ENCODE measurements around the gene ACTL10.

The ACTL10 gene

DNA sequence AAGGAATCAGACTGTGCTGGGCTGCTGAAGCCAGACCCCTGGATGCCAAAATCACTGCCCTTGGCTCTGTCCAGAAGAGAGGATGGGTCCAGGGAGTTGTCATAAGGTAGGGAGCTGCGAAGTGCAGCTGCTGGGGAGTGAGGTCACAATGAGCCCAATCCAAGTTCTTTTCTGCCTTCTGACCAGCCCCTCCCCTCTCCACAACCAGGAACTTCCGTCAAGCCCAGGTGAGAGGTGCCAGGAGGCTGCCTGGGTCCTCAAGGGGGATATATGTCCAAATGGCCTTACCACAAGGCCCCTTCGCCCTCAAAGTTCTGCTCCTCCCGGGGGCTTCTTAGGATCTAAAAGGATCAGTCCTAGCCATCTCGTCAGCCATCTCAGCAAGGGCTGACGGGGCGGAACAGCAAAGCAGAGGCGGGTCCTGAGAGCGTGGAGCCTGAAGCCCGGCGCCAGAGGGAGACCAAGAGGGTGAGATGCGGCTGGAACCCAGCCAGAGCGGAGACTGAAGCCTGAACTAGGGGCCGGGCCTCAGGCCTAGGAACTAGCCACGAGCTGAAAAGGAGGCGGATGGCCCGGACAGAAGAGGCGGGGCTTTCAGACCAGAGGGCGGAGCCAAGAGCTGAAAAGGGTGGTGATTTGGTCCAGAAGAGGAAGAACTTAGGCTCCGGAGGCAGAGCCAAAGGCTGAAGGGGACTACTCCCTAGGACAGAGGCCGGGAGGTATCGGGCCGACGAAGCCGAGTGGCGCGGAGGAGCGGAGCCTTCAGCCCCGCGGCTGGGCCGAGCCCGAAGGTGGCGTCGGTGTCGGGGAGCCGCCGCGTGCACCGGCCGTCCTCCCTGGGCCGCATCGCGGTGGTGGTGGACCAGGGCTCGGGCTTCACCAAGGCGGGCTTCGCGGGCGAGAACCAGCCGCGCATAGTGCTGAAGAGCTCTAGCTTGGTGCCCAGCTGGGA is at the start of gene ACTL10:
Gene ACTL10, plus strand, starts transcription at position 651 of the 952 bp plus-strand sequence. CDS start 555 bp downstream, outside the sequence.
- Histone ChIP-seq H3K4me1 (peaks cover 21% of the 10 kb centered on the region), H3K9me3 (ENCODE audit: control insufficient read depth, low read length) (no peaks in the 10 kb centered on the region), H3K27ac (peak within 1 kb of the TSS; percentile 80), H3K36me3 (ENCODE audit: control insufficient read depth, insufficient read depth, low read length) (no peaks in the 10 kb centered on the region), H3K4me2 (ENCODE audit: low read length) (peak within 1 kb of the TSS; percentile 70), H3K79me2 (no peaks in the 10 kb centered on the region), H3K27me3 (ENCODE audit: control insufficient read depth, insufficient read depth, low read length) (no peaks in the 10 kb centered on the region), H3K9ac (no peak within 1 kb of the TSS), H2AFZ (peak within 1 kb of the TSS; percentile 98), H3K4me3 (ENCODE audit: low read depth, low read length) (peak within 1 kb of the TSS; percentile 44)
- TF ChIP-seq, protein P1, sequence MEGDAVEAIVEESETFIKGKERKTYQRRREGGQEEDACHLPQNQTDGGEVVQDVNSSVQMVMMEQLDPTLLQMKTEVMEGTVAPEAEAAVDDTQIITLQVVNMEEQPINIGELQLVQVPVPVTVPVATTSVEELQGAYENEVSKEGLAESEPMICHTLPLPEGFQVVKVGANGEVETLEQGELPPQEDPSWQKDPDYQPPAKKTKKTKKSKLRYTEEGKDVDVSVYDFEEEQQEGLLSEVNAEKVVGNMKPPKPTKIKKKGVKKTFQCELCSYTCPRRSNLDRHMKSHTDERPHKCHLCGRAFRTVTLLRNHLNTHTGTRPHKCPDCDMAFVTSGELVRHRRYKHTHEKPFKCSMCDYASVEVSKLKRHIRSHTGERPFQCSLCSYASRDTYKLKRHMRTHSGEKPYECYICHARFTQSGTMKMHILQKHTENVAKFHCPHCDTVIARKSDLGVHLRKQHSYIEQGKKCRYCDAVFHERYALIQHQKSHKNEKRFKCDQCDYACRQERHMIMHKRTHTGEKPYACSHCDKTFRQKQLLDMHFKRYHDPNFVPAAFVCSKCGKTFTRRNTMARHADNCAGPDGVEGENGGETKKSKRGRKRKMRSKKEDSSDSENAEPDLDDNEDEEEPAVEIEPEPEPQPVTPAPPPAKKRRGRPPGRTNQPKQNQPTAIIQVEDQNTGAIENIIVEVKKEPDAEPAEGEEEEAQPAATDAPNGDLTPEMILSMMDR (IDR thresholded peaks at IDR 0.05): peak; percentile 41

DNA sequence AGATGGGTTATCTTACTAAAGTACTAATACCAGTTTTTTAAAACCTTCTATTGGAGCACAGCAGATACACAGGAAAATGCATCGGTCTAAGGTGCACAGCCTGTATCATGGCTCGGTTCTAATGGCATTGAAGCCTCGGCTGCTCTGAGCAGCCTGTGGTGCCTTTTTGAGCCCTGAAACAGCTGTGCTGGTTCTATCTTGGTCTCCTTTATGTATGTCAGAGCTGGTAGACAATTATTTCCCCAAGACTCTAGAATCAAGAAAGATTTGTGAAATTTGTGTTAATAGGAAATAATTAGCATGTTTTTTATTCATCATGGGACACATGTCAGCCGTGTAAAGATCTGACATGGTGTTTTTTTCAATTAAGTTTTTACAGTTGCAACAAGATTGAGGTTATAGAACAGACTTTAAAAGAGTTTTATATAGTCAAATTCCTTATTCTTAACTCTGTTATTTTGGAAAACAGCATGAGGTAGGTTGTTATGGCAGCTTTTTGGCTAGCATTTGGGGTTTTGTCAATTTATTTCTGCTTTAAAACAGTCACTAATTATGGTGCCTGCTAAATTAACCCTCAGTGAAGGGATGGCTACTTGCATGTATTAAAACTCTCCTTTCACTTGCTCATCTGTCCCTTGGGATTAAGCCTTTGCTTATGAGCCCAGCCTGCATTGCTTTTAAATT is 44.9 kb upstream of the ACTL10 start:
- Histone ChIP-seq H3K27ac (no peak overlapping the region), H2AFZ (no peak overlapping the region), H3K9ac (no peak overlapping the region), H3K27me3 (ENCODE audit: control insufficient read depth, insufficient read depth, low read length) (no peaks in the 10 kb centered on the region), H3K36me3 (ENCODE audit: control insufficient read depth, insufficient read depth, low read length) (no peaks in the 10 kb centered on the region), H3K4me3 (ENCODE audit: low read depth, low read length) (no peak overlapping the region), H3K4me2 (ENCODE audit: low read length) (no peak overlapping the region), H3K79me2 (peaks cover 2% of the 10 kb centered on the region), H3K4me1 (no peaks in the 10 kb centered on the region), H3K9me3 (ENCODE audit: control insufficient read depth, low read length) (no peaks in the 10 kb centered on the region)
- TF ChIP-seq, protein P1 (IDR thresholded peaks at IDR 0.05): no peak

DNA sequence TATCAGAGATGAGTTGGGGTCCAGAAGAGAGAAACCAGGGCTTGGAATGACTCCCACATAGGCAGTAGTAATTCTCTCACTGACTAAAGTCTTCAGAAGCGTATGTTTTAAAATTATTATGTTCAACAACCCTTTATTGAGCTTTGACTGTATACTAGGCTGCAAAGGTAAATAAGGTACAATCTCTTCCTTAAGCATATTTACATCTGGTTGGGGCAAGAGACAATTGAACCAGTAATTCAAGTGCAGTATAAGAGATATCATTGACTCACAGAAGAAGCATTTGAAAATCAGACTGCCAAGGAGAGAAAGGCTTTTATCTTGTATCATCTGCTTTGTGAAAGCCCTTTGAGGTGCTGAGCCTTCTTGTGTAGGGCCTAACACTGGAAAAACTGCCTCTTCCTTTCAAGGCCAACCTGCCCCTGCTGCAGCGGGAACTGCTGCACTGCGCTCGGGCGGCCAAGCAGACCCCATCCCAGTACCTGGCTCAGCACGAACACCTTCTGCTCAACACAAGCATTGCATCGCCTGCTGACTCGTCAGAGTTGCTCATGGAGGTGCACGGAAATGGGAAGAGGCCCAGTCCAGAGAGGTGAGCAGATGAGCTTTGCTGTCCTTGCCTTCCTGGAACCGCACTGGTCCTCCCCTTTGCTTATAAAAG is 43.9 kb upstream of the ACTL10 start:
- H2AFZ ChIP-seq: no peak overlapping the region
- H3K4me1 ChIP-seq: no peaks in the 10 kb centered on the region
- no peaks in the 10 kb centered on the region for H3K36me3 ChIP-seq (ENCODE audit: control insufficient read depth, insufficient read depth, low read length)
- H3K4me2 ChIP-seq (ENCODE audit: low read length): no peak overlapping the region
- no peak overlapping the region for H3K27ac ChIP-seq
- H3K79me2 ChIP-seq: peaks cover 2% of the 10 kb centered on the region
- no peak overlapping the region for H3K4me3 ChIP-seq (ENCODE audit: low read depth, low read length)
- no peaks in the 10 kb centered on the region for H3K27me3 ChIP-seq (ENCODE audit: control insufficient read depth, insufficient read depth, low read length)
- no peaks in the 10 kb centered on the region for H3K9me3 ChIP-seq (ENCODE audit: control insufficient read depth, low read length)
- TF ChIP-seq, protein P1 (IDR thresholded peaks at IDR 0.05): no peak
- no peak overlapping the region for H3K9ac ChIP-seq

DNA sequence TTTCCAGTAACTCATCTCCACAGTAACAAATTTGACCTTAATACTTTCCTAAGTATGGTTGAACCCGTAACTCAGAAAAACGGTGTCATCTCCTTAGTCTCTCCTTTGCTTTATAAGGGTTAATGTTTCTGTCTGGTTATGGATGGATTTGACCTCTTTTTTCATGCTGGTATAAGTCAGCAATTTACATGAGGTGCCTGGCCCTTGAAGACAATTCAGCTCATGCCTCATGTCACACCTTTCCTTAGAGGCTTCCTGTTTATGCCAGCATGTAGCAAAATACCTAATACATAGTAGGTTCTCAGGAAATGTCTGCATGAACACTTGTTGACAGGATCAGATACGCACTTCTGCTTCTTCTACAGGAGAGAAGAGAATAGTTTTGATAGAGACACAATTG is 42.3 kb upstream of the ACTL10 start:
- Histone ChIP-seq H3K27me3 (ENCODE audit: control insufficient read depth, insufficient read depth, low read length) (no peaks in the 10 kb centered on the region), H3K9me3 (ENCODE audit: control insufficient read depth, low read length) (no peaks in the 10 kb centered on the region), H3K79me2 (peaks cover 2% of the 10 kb centered on the region), H2AFZ (no peak overlapping the region), H3K27ac (no peak overlapping the region), H3K4me2 (ENCODE audit: low read length) (no peak overlapping the region), H3K4me3 (ENCODE audit: low read depth, low read length) (no peak overlapping the region), H3K4me1 (no peaks in the 10 kb centered on the region), H3K36me3 (ENCODE audit: control insufficient read depth, insufficient read depth, low read length) (no peaks in the 10 kb centered on the region), H3K9ac (no peak overlapping the region)
- TF ChIP-seq, protein P1 (IDR thresholded peaks at IDR 0.05): no peak
